Right lobe of liver (tissue), 4 donors: ENCODE data around the gene POLG2.

ENCODE experiments used
- POLR2A ChIP-seq: fragments of 450-650 bp; IDR thresholded peaks from one replicate; pipeline ENCODE4 v1.6.1; 2017; ENCODE audit warnings: antibody characterized with exemption, mild to moderate bottlenecking
- TF ChIP-seq, protein P1 (sequence below), 4 donors: fragments of 200-600 bp in 3 of 4; fragments of 450-650 bp in 1 of 4; IDR thresholded peaks; one replicate each; pipeline versions ENCODE4 v1.5.1 to v1.8.0; 2016 to 2022; ENCODE audit warnings: antibody characterized with exemption in 4 of 4, mild to moderate bottlenecking in 2 of 4
- donor health status: DM: no; HTN: no; CAD: no.
- donor health status: DM: no; HTN: no; CAD: no.
- donor health status: DM: no; HTN: yes; CAD: no.

DNA sequence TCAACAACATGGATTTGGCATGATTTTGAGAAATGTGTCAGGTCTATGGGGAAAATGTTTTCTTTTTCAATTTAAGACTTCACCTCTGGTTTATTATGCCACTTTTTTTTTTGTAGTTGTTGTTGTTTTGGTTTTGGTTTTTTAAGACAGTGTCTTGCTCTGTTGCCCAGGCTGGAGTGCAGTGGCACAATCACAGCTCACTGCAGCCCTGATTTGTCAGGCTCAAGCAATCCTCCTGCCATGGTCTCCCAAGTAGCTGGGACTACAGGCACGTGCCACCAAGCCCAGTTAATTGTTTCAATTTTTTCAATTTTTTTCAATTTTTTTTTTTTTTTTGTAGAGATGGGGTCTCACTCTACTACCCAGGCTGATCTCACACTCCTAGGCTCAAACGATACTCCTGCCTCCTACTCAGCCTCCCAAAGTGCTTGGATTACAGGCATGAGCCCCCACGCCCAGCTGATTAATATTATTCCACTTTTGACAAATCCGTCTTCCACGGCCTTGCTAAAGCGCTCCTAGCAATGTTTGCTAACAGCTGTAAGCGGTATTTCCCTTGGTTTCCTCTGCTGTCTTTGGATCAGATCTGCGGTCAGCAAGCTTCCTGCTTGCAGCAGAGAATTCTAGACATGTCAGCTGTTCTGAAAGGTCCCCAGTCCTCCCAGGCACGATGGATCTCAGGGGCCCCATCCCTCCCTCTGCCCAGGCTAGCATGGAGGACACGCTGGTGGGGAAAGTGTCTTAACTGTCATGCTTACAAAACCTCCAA lies 54.9 kb downstream of the POLG2 start:
- TF ChIP-seq, protein P1, sequence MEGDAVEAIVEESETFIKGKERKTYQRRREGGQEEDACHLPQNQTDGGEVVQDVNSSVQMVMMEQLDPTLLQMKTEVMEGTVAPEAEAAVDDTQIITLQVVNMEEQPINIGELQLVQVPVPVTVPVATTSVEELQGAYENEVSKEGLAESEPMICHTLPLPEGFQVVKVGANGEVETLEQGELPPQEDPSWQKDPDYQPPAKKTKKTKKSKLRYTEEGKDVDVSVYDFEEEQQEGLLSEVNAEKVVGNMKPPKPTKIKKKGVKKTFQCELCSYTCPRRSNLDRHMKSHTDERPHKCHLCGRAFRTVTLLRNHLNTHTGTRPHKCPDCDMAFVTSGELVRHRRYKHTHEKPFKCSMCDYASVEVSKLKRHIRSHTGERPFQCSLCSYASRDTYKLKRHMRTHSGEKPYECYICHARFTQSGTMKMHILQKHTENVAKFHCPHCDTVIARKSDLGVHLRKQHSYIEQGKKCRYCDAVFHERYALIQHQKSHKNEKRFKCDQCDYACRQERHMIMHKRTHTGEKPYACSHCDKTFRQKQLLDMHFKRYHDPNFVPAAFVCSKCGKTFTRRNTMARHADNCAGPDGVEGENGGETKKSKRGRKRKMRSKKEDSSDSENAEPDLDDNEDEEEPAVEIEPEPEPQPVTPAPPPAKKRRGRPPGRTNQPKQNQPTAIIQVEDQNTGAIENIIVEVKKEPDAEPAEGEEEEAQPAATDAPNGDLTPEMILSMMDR (IDR thresholded peaks at IDR 0.05), result no peak
- no peak for TF ChIP-seq POLR2A
